Activated T-cell treated with anti-CD3 and anti-CD28 coated beads, Interleukin-2, amount 50 U/mL, for 4 hours (primary cell): ENCODE measurements around the gene HSFX4. TPM values are rescaled to one million over a fixed set of nuclear protein-coding genes. Genes with fewer than 3 reads are reported as not detected.
"Not testable (repeated sequence)": the region's sequence is repeated elsewhere in the genome, so short reads cannot be mapped to it uniquely, and the experiment has no call there.

Source experiments
- ATAC-seq, 2 donors: fragments of 200-7000 bp; cut with Tn5 transposase; one replicate each; pipeline ENCODE4 v1.10.0; 2021
- DNase-seq: peaks from one replicate; pipeline ENCODE4 v3.0.0-alpha.2; 2020
- H3K27me3 Mint-ChIP-seq: one replicate; pipeline ENCODE4 v1.8.0; 2021; ENCODE audit warnings: low read depth, mixed read lengths
- H3K36me3 Mint-ChIP-seq: one replicate; pipeline ENCODE4 v1.8.0; 2022; ENCODE audit warnings: mixed read lengths; ENCODE audit not compliant: insufficient read depth
- H3K4me1 Mint-ChIP-seq: one replicate; pipeline ENCODE4 v1.8.0; 2021; ENCODE audit warnings: low read depth, mixed read lengths
- H3K4me3 Mint-ChIP-seq: one replicate; pipeline ENCODE4 v1.8.0; 2021; ENCODE audit warnings: mild to moderate bottlenecking, moderate library complexity, mixed read lengths
- H3K9me3 Mint-ChIP-seq: one replicate; pipeline ENCODE4 v1.8.0; 2021; ENCODE audit warnings: mixed read lengths
- total RNA-seq, 3 donors: library from RNA; stranded (reverse); gene quantifications; one replicate each; pipeline ENCODE4 v1.2.1, GENCODE V29; 2021

HSFX4 gene
- total RNA-seq, 3 donors from 2014 or later, result not detected

DNA sequence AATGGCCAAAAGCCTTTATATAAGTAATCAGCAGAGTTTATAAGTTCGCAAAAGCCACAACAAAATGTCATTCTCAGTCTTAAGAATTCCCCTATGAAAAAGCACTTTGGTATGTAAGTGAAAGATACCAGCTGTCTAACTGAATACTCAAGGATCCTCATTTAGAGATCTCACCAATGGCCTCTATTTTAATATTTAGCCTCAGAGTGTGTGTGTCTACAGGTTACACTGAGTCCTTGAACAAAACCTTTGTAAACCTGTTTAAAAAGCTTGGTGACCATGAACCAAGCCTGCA, 1.5 kb upstream of the HSFX4 start:
- DNase-seq, H3K4me1 Mint-ChIP-seq, H3K27me3 Mint-ChIP-seq, H3K36me3 Mint-ChIP-seq, H3K4me3 Mint-ChIP-seq, H3K9me3 Mint-ChIP-seq: not testable (repeated sequence)
- peak; percentile 36 to 43 for ATAC-seq

DNA sequence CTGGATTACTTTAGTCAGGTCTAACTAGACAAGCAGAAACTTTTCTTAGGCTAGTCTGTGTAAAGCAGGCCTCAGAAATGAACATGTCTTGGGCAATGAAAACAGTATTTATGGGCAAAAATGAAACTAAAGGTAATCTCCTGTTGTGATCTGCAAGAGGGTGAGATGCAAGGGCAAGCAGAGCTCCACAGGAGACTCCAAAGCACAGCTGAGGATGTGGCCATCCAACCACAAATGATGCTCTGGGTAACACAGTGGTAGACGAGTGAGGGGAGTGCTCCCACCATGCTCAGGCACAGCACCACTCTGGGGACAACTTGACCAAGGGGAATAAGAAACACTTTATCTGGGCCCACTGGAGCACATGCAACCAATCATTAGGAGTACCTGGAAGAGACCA, 738 bp upstream of the HSFX4 start:
- not testable (repeated sequence) for H3K36me3 Mint-ChIP-seq, H3K4me3 Mint-ChIP-seq, DNase-seq, H3K27me3 Mint-ChIP-seq, H3K4me1 Mint-ChIP-seq, H3K9me3 Mint-ChIP-seq, ATAC-seq

DNA sequence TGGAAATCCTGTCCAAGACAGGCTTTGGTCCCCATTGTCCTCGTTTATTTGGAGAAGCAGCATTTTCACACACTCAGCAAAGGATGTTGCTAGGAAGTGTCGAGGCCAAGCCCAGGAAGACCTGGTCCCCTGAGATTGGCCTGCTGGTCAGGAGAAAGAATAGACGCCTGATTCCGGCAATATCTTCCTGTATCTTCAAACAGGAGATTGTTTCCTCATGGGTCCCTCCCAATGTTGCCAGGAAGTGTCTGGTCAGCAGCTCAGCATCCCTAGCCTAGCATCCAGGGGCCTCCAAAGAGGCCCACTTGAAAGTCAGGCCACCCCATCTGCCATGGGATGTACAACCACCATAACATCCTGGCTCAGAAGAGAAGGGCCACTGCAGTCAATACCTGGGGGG, 2.0 kb downstream of the HSFX4 start:
- not testable (repeated sequence) for H3K36me3 Mint-ChIP-seq, H3K4me1 Mint-ChIP-seq, DNase-seq, ATAC-seq, H3K9me3 Mint-ChIP-seq, H3K4me3 Mint-ChIP-seq, H3K27me3 Mint-ChIP-seq

DNA sequence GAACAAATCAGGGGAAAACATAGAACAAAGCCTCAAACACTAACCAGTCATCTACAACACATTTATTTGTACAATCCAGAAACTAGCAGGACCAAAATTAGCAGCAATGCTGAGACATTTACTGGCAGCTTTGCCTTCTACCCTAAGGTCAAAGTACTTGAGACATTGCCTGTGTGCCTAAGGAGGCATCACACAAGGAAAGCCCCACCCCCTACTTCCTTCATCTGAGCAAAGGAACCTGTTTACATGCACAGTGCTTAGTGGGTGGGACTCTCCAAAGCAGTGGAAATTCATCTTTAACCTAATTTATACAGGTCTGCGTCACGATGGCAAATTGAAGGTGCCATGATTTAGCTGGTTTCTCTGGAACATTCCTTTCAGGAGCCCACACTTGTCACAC, 2.8 kb downstream of the HSFX4 start:
- H3K4me1 Mint-ChIP-seq, H3K27me3 Mint-ChIP-seq, ATAC-seq, H3K9me3 Mint-ChIP-seq, H3K36me3 Mint-ChIP-seq, H3K4me3 Mint-ChIP-seq, DNase-seq: not testable (repeated sequence)

DNA sequence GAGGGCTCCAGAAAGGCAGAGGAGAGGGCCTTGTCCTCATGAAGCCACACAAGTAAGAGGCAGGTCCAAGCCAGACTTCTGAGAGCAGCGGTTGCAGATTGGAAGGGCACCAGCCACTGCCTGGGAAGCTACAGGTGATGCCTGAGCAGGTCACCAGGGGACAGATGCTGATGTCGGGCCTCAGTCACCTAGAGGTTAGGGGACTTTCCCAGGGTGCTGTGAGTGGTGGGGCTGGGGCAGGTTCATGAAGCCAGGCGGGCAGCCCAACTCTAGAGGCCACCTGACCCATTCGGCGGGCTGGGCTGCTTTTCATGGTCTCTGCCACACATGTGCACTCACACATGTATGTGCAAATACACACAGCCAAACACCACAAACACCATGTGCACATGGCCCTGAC, 3.6 kb downstream of the HSFX4 start:
- DNase-seq, H3K36me3 Mint-ChIP-seq, H3K9me3 Mint-ChIP-seq, H3K4me3 Mint-ChIP-seq, H3K4me1 Mint-ChIP-seq, ATAC-seq, H3K27me3 Mint-ChIP-seq: not testable (repeated sequence)

DNA sequence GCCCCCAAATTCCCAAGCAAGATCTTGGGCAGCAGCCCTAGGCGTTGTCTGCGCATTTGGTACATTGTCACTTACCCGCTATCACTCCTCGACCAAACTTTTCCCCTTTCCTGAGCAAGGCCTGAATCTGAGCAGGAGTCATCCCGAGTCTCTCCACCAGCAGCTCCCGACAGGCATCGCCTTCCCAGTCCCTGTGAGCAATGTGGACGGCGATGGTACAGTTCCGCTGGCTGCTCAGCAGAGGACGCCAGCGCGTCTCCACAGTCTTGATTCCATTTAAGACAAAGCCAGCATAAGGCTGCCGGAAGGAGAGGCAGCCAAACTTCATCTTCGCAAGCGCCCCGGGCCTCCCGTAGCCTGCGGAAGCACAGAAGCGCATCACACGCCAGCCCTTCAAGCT, 4.2 kb downstream of the HSFX4 start:
- H3K36me3 Mint-ChIP-seq, H3K27me3 Mint-ChIP-seq, DNase-seq, H3K4me3 Mint-ChIP-seq, ATAC-seq, H3K9me3 Mint-ChIP-seq, H3K4me1 Mint-ChIP-seq: not testable (repeated sequence)

DNA sequence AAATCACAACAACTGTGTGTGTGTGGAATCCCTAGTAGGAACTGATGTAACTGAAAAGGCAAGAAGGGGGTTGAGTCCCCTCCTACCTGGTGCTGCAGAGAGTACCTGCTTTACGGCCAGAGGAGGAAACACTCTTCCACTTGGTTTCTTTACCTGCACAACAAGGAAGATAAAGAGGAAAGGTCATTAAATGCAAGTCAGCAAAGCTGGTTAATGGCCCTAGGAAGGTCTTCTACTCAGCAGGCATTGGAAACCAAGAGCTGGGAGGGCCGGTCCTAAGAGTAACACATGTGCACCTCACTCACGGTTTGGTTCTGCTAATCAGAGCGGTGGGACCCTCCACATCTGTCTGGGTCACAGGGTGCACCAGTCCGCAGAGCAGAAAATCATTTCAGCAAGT, 8.0 kb downstream of the HSFX4 start:
- DNase-seq, H3K4me1 Mint-ChIP-seq, H3K27me3 Mint-ChIP-seq, H3K36me3 Mint-ChIP-seq, ATAC-seq, H3K9me3 Mint-ChIP-seq: not testable (repeated sequence)
- H3K4me3 Mint-ChIP-seq, result peak overlapping the region; percentile 88

DNA sequence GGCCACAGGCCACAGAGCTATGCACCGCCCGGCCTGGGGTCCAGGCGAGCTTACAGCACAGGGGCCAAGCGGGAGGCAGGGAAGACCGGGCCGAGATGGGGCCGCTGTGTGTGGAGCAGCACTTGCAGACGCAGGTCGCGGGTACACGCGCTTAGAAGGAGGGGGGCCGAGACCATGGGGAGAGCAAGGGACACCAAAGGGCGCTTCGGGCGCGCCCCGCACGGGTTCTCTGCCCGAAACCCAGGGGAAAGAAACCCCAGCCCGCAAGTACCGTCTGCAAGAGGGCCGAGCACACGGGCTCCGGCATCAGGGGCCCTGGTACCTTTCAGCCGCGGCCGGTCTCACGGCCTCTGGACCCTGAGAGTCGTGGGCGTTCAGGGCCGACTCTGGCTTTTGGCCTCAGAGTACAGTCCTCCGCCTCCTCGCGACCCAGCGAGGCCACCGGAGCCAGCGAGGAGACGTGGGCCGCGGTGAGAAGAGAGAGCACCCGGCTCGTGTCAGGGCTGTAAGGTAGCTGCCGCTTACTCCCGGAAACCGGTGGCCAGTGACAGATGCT, 8.6 kb downstream of the HSFX4 start:
- DNase-seq (no peak), ATAC-seq (no peak)
- Mint-ChIP-seq H3K4me1 (no peaks in the 10 kb centered on the region), H3K4me3 (peak overlapping the region; percentile 88), H3K36me3 (peaks cover 2% of the 10 kb centered on the region), H3K9me3 (no peaks in the 10 kb centered on the region), H3K27me3 (no peaks in the 10 kb centered on the region)

DNA sequence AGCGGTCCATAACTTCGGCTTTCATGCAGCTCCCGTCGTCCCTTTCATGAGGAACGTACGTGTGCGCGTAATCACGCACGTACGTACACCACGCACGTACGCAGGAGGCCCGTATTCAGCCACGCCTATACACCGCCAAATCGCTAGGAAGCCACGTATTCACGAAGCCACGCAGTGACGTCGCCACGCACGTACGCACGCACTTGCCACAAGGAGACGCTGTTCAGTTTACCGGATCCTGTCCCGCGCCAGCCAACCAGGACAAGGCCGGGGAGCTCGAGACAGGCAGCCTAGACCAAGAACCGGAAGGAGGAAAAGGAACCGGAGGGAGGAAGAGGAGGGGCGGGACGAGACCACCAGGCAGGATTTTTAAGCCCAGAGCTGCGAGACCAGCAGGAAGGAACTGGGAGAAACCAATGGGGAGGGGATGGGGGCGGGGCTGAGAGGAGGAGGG, 9.1 kb downstream of the HSFX4 start, which contains the start of gene EOLA2:
Gene EOLA2, minus strand, starts transcription at position 65 of the 454 bp plus-strand sequence. CDS start 4,617 bp downstream, outside the sequence.
- DNase-seq (peak; percentile 88), ATAC-seq (peak; percentile 61 to 63)
- H3K36me3 Mint-ChIP-seq, result peaks cover 2% of the 10 kb centered on the region
- no peaks in the 10 kb centered on the region for H3K27me3 Mint-ChIP-seq
- H3K4me3 Mint-ChIP-seq, result peak within 1 kb of the TSS; percentile 88
- no peaks in the 10 kb centered on the region for H3K4me1 Mint-ChIP-seq
- H3K9me3 Mint-ChIP-seq, result no peaks in the 10 kb centered on the region

DNA sequence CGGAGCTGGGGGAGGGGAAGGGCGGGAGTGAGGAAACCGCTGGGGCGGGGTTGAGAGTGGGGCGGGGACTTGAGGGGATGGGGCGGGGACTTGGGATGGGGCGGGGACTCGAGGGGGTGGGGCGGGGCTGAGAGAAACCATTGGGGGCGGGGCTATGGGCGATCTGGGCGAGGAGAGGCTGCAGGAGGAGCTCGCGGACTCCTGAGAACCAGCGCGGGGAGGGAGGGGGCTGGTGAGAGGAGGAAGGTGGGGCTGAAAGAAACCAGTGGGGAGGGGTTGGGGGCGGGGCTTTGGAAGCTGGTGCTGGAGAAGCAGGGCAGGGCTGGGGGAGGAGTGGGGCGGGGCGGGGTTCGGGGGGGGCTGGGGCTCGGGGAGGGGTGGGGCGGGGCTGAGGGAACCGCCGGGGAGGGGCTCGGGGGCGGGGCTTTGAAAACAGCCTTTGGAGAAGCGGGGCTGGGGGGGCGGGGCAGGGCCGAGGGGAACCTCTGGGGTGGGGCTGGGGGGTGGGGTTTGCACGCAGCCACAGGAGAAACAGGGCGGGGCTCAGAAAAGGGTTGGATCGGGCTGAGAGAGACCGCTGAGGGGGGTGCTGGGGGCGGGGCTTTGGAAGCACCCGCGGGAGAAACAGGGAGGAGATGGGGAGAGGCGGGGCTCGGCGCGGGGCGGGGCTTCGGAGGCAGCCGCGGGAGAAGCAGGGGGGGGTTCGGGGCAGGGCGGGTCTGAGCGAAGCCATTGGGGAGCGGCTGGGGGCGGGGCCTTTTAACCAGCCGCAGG, 9.7 kb downstream of the HSFX4 start:
- Mint-ChIP-seq H3K4me1 (no peaks in the 10 kb centered on the region), H3K27me3 (no peaks in the 10 kb centered on the region), H3K36me3 (peaks cover 2% of the 10 kb centered on the region), H3K9me3 (no peaks in the 10 kb centered on the region), H3K4me3 (peak overlapping the region; percentile 55)
- DNase-seq, result peak; percentile 85
- peak; percentile 11 to 18 for ATAC-seq

DNA sequence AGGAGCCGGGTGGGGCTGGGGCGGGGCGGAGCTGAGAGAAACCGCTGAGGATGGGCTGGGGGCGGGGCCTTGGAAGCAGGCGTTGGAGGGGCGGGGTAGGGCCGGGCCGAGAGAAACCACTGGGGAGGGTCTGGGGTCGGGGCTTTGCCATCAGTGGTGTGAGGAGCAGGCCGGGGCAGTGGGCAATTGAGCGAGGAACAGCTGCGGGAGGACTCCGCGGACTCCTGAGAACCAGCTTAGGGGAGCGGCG, 10.2 kb downstream of the HSFX4 start:
- DNase-seq (no peak), ATAC-seq (peak; percentile 32 to 33)
- Mint-ChIP-seq H3K36me3 (no peaks in the 10 kb centered on the region), H3K4me1 (no peaks in the 10 kb centered on the region), H3K27me3 (no peaks in the 10 kb centered on the region), H3K9me3 (no peaks in the 10 kb centered on the region), H3K4me3 (peak overlapping the region; percentile 83)

DNA sequence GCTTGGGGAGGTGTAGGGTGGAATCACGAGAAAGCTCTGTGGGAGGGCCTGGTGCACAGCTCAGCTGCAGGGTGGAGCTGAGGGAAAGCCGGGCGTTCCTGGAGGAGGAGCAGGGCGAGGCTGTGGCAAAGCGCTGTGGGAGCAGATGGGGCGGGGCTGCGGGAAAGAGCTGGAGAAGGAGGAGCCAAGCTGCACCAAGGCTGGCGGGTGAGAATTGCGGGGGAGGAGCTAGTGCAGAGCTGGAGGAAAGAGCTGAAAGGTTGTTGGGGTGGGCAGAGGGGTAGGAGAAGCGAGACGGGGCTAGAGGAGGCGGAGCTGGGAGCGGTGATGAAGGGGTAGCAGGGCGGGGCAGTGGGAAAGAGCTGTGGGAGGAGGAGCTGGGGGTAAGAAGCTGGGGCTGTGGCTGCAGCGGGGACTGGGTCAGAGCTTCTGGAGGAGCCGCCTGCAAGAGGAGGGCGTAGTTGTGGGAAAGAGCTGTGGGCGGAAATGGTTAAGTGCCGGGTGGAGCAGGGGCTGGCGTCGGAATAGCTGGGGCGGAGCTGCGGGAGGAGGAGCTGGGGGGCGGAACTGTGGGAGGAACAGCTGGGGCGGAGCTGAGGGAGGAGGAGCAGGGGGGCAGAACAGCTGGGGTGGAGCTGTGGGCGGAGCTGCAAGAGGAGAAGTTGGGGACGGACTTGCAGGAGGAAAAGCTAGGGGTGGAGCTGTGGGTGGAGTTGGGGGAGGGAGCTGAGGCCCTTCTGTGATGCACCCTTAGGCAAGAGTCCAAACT, 10.7 kb downstream of the HSFX4 start:
- H3K4me1 Mint-ChIP-seq, result no peaks in the 10 kb centered on the region

DNA sequence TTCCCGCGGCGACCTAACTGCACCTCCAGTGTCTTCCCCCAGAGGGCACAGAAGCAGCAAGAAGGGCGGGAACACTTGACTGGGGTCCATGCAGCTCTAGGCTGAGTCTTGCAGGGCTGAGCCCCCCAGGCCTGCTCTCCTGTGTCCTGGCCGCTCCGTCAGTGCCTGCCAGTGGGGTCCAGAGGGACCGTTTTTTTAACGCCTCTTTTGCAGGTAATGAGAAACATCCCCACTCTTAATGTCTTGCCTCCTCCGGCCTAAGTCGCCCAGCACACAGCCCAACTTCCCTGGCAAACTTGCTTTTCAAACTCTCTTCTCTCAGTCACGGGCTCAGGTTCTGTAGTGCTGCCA, 11.3 kb downstream of the HSFX4 start:
- ATAC-seq, H3K4me1 Mint-ChIP-seq, H3K9me3 Mint-ChIP-seq, H3K36me3 Mint-ChIP-seq, DNase-seq, H3K27me3 Mint-ChIP-seq: not testable (repeated sequence)
- peak overlapping the region; percentile 83 for H3K4me3 Mint-ChIP-seq

More for the DNA sequence above, 10.7 kb downstream of the HSFX4 start:
- DNase-seq (peak; percentile 86), ATAC-seq (peak; percentile 48 to 53)
- peak overlapping the region; percentile 83 for H3K4me3 Mint-ChIP-seq
- H3K36me3 Mint-ChIP-seq, result no peaks in the 10 kb centered on the region
- no peaks in the 10 kb centered on the region for H3K27me3 Mint-ChIP-seq
- no peaks in the 10 kb centered on the region for H3K9me3 Mint-ChIP-seq

DNA sequence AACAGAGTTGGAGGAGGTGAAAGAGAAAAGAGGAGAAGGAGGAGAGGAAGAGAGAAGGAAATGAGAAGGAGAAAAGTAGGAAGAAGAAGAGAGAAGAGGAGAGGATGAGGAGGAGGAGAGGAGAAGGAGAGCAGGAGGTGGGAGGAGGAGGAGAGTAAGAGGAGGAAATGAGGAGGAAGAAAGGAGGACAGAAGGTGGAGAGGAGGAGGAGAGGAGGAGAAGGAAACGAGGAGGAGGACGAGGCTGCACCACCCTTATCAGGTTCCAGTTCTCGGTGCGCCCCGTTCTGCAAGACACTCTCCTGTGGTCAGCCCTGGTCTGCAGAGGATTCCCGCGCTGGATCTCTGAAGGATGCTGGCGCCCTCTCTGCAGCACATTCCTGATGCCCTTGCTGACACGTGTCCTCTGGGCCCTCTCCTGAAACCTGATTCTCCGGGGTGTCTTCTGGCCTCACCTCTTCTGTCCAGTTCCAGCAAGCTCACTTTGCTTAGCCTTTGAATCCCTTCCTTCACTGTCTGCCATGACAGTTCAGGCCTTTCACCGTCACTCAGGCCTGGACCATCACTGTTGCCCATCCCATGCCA, 15.8 kb downstream of the HSFX4 start:
- not testable (repeated sequence) for H3K4me3 Mint-ChIP-seq, H3K27me3 Mint-ChIP-seq, H3K4me1 Mint-ChIP-seq, H3K9me3 Mint-ChIP-seq, H3K36me3 Mint-ChIP-seq, ATAC-seq, DNase-seq

DNA sequence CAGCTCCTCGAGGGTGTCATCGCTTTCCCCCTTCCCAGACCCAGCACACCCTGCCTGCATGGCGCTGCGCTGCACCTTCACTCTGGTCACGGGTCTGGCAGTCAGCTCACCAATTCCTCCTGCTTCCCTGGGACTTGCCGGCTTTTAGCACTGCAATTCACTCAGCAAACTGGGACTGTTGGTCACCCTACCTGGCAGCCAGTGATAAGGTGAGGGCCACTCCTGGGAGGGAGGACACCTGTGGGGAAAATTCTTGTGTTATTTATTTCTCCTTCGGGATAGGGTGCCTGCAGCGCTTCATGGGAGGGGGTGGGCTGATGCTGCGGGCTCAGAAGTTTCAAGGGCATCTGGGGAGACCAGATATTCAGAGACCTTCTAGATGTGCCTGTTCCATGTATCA, 16.4 kb downstream of the HSFX4 start:
- DNase-seq, H3K27me3 Mint-ChIP-seq, H3K36me3 Mint-ChIP-seq, H3K9me3 Mint-ChIP-seq, ATAC-seq, H3K4me1 Mint-ChIP-seq, H3K4me3 Mint-ChIP-seq: not testable (repeated sequence)
